Progenitor cell of endocrine pancreas (in vitro differentiated cells): ENCODE results near the gene LRRC75A. TPM values are rescaled to one million over a fixed set of nuclear protein-coding genes. Genes with fewer than 3 reads are reported as not detected.
A peak's percentile ranks its signal among the peaks of the same experiment; 100 is the strongest.
"Not testable (repeated sequence)": the region's sequence is repeated elsewhere in the genome, so short reads cannot be mapped to it uniquely, and the experiment has no call there.

Source experiments
- DNase-seq: peaks from one replicate; pipeline ENCODE4 v3.0.0; 2021; ENCODE audit warnings: low spot score; ENCODE audit not compliant: unreplicated experiment
- H3K27ac Mint-ChIP-seq: 2 replicates; pipeline ENCODE4 v1.8.0; 2021; ENCODE audit warnings: mild to moderate bottlenecking, moderate library complexity, mixed read lengths
- H3K27me3 Mint-ChIP-seq: 2 replicates; pipeline ENCODE4 v1.8.0; 2021; ENCODE audit warnings: mixed read lengths
- H3K36me3 Mint-ChIP-seq: 2 replicates; pipeline ENCODE4 v1.8.0; 2022; ENCODE audit warnings: mixed read lengths; ENCODE audit not compliant: insufficient read depth
- H3K4me1 Mint-ChIP-seq: 2 replicates; pipeline ENCODE4 v1.8.0; 2021; ENCODE audit warnings: low read depth, mixed read lengths
- H3K4me3 Mint-ChIP-seq: 2 replicates; pipeline ENCODE4 v1.8.0; 2021; ENCODE audit warnings: low read depth, mild to moderate bottlenecking, moderate library complexity, mixed read lengths
- H3K9me3 Mint-ChIP-seq: 2 replicates; pipeline ENCODE4 v1.8.0; 2021; ENCODE audit warnings: low read depth, mixed read lengths
- CTCF ChIP-seq: fragments of 200-600 bp; sonication (generic); IDR thresholded peaks from one replicate; pipeline ENCODE4 v1.5.0; 2021; ENCODE audit warnings: antibody characterized with exemption, mild to moderate bottlenecking; ENCODE audit not compliant: unreplicated experiment
- total RNA-seq: library from RNA; stranded (reverse); gene quantifications from 2 replicates; pipeline ENCODE4 v1.2.1, GENCODE V29; 2021

LRRC75A gene
- total RNA-seq, 1 donor from 2014 or later = 9.7 TPM

- no peak for DNase-seq
- Mint-ChIP-seq H3K9me3 (no peaks in the 10 kb centered on the region), H3K36me3 (no peaks in the 10 kb centered on the region), H3K27ac (peak within 1 kb of the TSS; percentile 81), H3K4me3 (no peak within 1 kb of the TSS), H3K4me1 (no peaks in the 10 kb centered on the region), H3K27me3 (peaks cover 8% of the 10 kb centered on the region)
- peak; percentile 44 for TF ChIP-seq CTCF
These were observed 76.7 kb downstream of the LRRC75A start, which contains the start of gene TRPV2 for GRCh38 chr17:16415031-16415924. Gene TRPV2, plus strand, starts transcription at chr17:16415571. Its CDS starts 2,098 bp downstream, at chr17:16417669.

- no peaks in the 10 kb centered on the region for H3K36me3 Mint-ChIP-seq
- no peak for TF ChIP-seq CTCF
- no peaks in the 10 kb centered on the region for H3K4me1 Mint-ChIP-seq
- no peaks in the 10 kb centered on the region for H3K9me3 Mint-ChIP-seq
- no peak overlapping the region for H3K27ac Mint-ChIP-seq
- peak overlapping the region; percentile 8 for H3K4me3 Mint-ChIP-seq
- DNase-seq = no peak
- H3K27me3 Mint-ChIP-seq = peaks cover 6% of the 10 kb centered on the region
These were observed 83.9 kb downstream of the LRRC75A start for GRCh38 chr17:16407911-16408588.

- no peaks in the 10 kb centered on the region for H3K4me1 Mint-ChIP-seq
- H3K36me3 Mint-ChIP-seq = no peaks in the 10 kb centered on the region
- H3K27ac Mint-ChIP-seq = no peak overlapping the region
- peak overlapping the region; percentile 69 for H3K4me3 Mint-ChIP-seq
- TF ChIP-seq CTCF = peak; percentile 22
- DNase-seq = peak; percentile 53
- no peaks in the 10 kb centered on the region for H3K9me3 Mint-ChIP-seq
- peaks cover 5% of the 10 kb centered on the region for H3K27me3 Mint-ChIP-seq
These were observed 85.0 kb downstream of the LRRC75A start for GRCh38 chr17:16406742-16407674.

GRCh38 chr17:16403847-16404246, 88.1 kb downstream of the LRRC75A start:
- not testable (repeated sequence) for DNase-seq, H3K9me3 Mint-ChIP-seq, H3K4me3 Mint-ChIP-seq, H3K27ac Mint-ChIP-seq, H3K36me3 Mint-ChIP-seq, H3K27me3 Mint-ChIP-seq
- H3K4me1 Mint-ChIP-seq = peaks cover 13% of the 10 kb centered on the region

GRCh38 chr17:16398270-16399267, 93.4 kb downstream of the LRRC75A start:
- Mint-ChIP-seq H3K9me3 (no peaks in the 10 kb centered on the region), H3K36me3 (no peaks in the 10 kb centered on the region), H3K27ac (peak overlapping the region; percentile 86), H3K4me1 (peaks cover 29% of the 10 kb centered on the region), H3K27me3 (no peaks in the 10 kb centered on the region), H3K4me3 (no peak overlapping the region)
- DNase-seq = no peak
- TF ChIP-seq CTCF = no peak

- H3K9me3 Mint-ChIP-seq, H3K27me3 Mint-ChIP-seq, H3K4me3 Mint-ChIP-seq, H3K36me3 Mint-ChIP-seq, DNase-seq: not testable (repeated sequence)
- Mint-ChIP-seq H3K4me1 (peaks cover 29% of the 10 kb centered on the region), H3K27ac (peak overlapping the region; percentile 55)
These were observed 95.3 kb downstream of the LRRC75A start for GRCh38 chr17:16396693-16397092.

- not testable (repeated sequence) for H3K4me3 Mint-ChIP-seq, H3K27me3 Mint-ChIP-seq, H3K9me3 Mint-ChIP-seq, H3K36me3 Mint-ChIP-seq, H3K27ac Mint-ChIP-seq, DNase-seq
- peaks cover 29% of the 10 kb centered on the region for H3K4me1 Mint-ChIP-seq
These were observed 96.1 kb downstream of the LRRC75A start for GRCh38 chr17:16395887-16396286.
